ENCODE data around the gene GLG1.

GLG1 gene

GRCh38 chr16:74487634-74488495 lies 119.0 kb downstream of the GLG1 start:
- no peak overlapping the region for H3K4me3 ChIP-seq (ENCODE audit: low read depth, low read length)
- DNase-seq (ENCODE audit: low read depth), result no peak
- no peak for TF ChIP-seq CTCF (IDR thresholded peaks at IDR 0.05; ENCODE audit: low read depth, low read length, missing control alignments)

GRCh38 chr16:74485916-74486315 lies 121.0 kb downstream of the GLG1 start:
- TF ChIP-seq CTCF (IDR thresholded peaks at IDR 0.05; ENCODE audit: low read depth, low read length, missing control alignments), result no peak
- no peak overlapping the region for H3K4me3 ChIP-seq (ENCODE audit: low read depth, low read length)
- DNase-seq (ENCODE audit: low read depth), result no peak

GRCh38 chr16:74480150-74481029 lies 126.5 kb downstream of the GLG1 start:
- TF ChIP-seq CTCF (IDR thresholded peaks at IDR 0.05; ENCODE audit: low read depth, low read length, missing control alignments), result no peak
- no peak for DNase-seq (ENCODE audit: low read depth)
- H3K4me3 ChIP-seq (ENCODE audit: low read depth, low read length), result no peak overlapping the region

GRCh38 chr16:74477226-74477625 lies 129.7 kb downstream of the GLG1 start:
- no peak for TF ChIP-seq CTCF (IDR thresholded peaks at IDR 0.05; ENCODE audit: low read depth, low read length, missing control alignments)
- no peak for DNase-seq (ENCODE audit: low read depth)
- H3K4me3 ChIP-seq (ENCODE audit: low read depth, low read length), result no peak overlapping the region

- no peak for TF ChIP-seq CTCF (IDR thresholded peaks at IDR 0.05; ENCODE audit: low read depth, low read length, missing control alignments)
- no peak for DNase-seq (ENCODE audit: low read depth)
These were observed 132.5 kb downstream of the GLG1 start for GRCh38 chr16:74474416-74474815.

GRCh38 chr16:74472540-74472939 lies 134.4 kb downstream of the GLG1 start:
- DNase-seq (ENCODE audit: low read depth), result no peak
- H3K4me3 ChIP-seq (ENCODE audit: low read depth, low read length), result no peak overlapping the region
- TF ChIP-seq CTCF (IDR thresholded peaks at IDR 0.05; ENCODE audit: low read depth, low read length, missing control alignments), result no peak

More at GRCh38 chr16:74474416-74474815, 132.5 kb downstream of the GLG1 start:
- H3K4me3 ChIP-seq (ENCODE audit: low read depth, low read length), result no peak overlapping the region

Data from GM12864 (cell line).